ENCODE measurements around the gene RRP1B. TPM values are rescaled to one million over a fixed set of nuclear protein-coding genes. Genes with fewer than 3 reads are reported as not detected.

Gene RRP1B
- total and polyA plus RNA-seq, 8 donors = 4.0 to 23.6 (median 10.3) TPM

- Histone ChIP-seq H3K4me3 (no peak overlapping the region), H3K36me3 (peaks cover 72 to 100% (median 96%) of the 10 kb centered on the region in 4 donors), H3K27me3 (no peaks in the 10 kb centered on the region), H3K9me3 (no peaks in the 10 kb centered on the region), H3K4me1 (no peaks in the 10 kb centered on the region), H3K27ac (no peak overlapping the region)
- intact Hi-C loops (cut with DNase I; ENCODE audit: low total_unique reads) = loop anchor here (10.0 kb wide), 1 partner anchor 63 kb away; no protein-coding TSS in a partner anchor
- WGBS, 5 donors = 90 to 96% (median 95%) methylated on average over 10 of the region's 10 CpGs
- TF ChIP-seq EP300 (IDR thresholded peaks at IDR 0.05) (no peak), POLR2A (IDR thresholded peaks at IDR 0.05) (no peak), CTCF (IDR thresholded peaks at IDR 0.05) (no peak), POLR2AphosphoS5 (IDR thresholded peaks at IDR 0.05) (no peak)
- no peak for DNase-seq
Observed at GRCh38 chr21:43691801-43692200, 32.4 kb downstream of the RRP1B start.

GRCh38 chr21:43692949-43693348, 33.6 kb downstream of the RRP1B start:
- Histone ChIP-seq H3K4me1 (no peaks in the 10 kb centered on the region), H3K4me3 (no peak overlapping the region), H3K27me3 (no peaks in the 10 kb centered on the region), H3K9me3 (no peaks in the 10 kb centered on the region), H3K27ac (no peak overlapping the region), H3K36me3 (peaks cover 60 to 94% (median 87%) of the 10 kb centered on the region in 4 donors)
- WGBS, 5 donors = 91 to 97% (median 95%) methylated on average over 8 of the region's 8 CpGs
- DNase-seq = no peak
- intact Hi-C loops (cut with DNase I; ENCODE audit: low total_unique reads) = loop anchor here (10.0 kb wide), 1 partner anchor 62 kb away; no protein-coding TSS in a partner anchor
- no peak for TF ChIP-seq POLR2AphosphoS5 (IDR thresholded peaks at IDR 0.05)
- no peak for TF ChIP-seq CTCF (IDR thresholded peaks at IDR 0.05)
- TF ChIP-seq EP300 (IDR thresholded peaks at IDR 0.05) = no peak
- TF ChIP-seq POLR2A (IDR thresholded peaks at IDR 0.05) = no peak

- Histone ChIP-seq H3K9me3 (no peaks in the 10 kb centered on the region), H3K4me1 (no peaks in the 10 kb centered on the region), H3K27ac (no peak overlapping the region), H3K27me3 (no peaks in the 10 kb centered on the region), H3K36me3 (peaks cover 50 to 84% (median 77%) of the 10 kb centered on the region in 4 donors), H3K4me3 (no peak overlapping the region)
- 93 to 97% (median 94%) methylated on average over 23 of the region's 23 CpGs for WGBS, 5 donors
- intact Hi-C loops (cut with DNase I; ENCODE audit: low total_unique reads) = loop anchor here (10.0 kb wide), 1 partner anchor 61 kb away; no protein-coding TSS in a partner anchor
- DNase-seq = no peak
- TF ChIP-seq POLR2AphosphoS5 (IDR thresholded peaks at IDR 0.05) = no peak
- TF ChIP-seq POLR2A (IDR thresholded peaks at IDR 0.05) = no peak
- no peak for TF ChIP-seq CTCF (IDR thresholded peaks at IDR 0.05)
Observed at GRCh38 chr21:43693981-43694380, 34.6 kb downstream of the RRP1B start.

GRCh38 chr21:43694437-43695079, 35.2 kb downstream of the RRP1B start:
- WGBS, 5 donors = 83 to 92% (median 91%) methylated on average over 27 of the region's 27 CpGs
- no peaks in the 10 kb centered on the region for H3K9me3 ChIP-seq
- peaks cover 45 to 78% (median 71%) of the 10 kb centered on the region in 4 donors for H3K36me3 ChIP-seq
- no peak overlapping the region for H3K27ac ChIP-seq
- TF ChIP-seq CTCF (IDR thresholded peaks at IDR 0.05) (no peak), POLR2AphosphoS5 (IDR thresholded peaks at IDR 0.05) (no peak), EP300 (IDR thresholded peaks at IDR 0.05) (no peak), POLR2A (IDR thresholded peaks at IDR 0.05) (no peak)
- intact Hi-C loops (cut with DNase I; ENCODE audit: low total_unique reads) = loop anchor here (10.0 kb wide), 1 partner anchor 60 kb away; no protein-coding TSS in a partner anchor
- H3K4me3 ChIP-seq = no peak overlapping the region
- DNase-seq = no peak
- no peaks in the 10 kb centered on the region for H3K27me3 ChIP-seq
- H3K4me1 ChIP-seq = no peaks in the 10 kb centered on the region

All from stomach (tissue), 9 donors.